ENCODE measurements around the gene BACE2.

Gene BACE2

GRCh38 chr21:41325138-41325912, 157.4 kb downstream of the BACE2 start:
- DNase-seq = no peak

DNA sequence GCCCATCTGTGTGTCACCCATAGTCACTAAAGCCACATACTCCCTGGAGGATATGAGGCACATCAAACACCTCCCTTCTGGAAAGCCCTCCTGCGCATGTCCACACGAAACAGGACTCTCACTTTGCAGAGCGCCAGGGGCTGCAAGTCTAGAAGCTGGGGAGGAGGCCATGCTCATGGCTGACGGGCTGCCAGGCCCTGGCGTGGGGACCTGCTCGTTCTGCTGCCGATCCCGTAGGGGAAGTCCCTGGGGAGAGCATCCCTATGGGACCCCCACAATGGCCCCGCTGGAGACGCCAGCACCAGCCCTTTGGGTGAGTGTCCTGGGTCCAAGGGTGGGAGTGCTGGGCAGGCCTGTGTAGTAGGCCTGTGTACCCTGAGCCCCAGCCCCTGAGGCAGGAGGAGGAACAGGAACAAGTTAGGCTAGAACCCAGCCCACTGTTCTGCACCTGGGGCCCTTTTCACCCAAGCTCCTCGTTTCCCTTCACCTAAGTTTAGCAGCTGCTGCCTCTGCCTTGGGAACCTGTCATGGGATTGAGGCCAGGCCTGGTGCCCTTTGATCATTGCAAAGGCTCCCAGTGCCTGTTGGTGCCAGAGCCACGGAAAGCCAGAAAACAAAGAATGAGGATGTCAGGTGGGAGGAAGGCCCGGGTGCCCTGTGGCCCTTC, 158.6 kb downstream of the BACE2 start:
- DNase-seq = no peak

DNA sequence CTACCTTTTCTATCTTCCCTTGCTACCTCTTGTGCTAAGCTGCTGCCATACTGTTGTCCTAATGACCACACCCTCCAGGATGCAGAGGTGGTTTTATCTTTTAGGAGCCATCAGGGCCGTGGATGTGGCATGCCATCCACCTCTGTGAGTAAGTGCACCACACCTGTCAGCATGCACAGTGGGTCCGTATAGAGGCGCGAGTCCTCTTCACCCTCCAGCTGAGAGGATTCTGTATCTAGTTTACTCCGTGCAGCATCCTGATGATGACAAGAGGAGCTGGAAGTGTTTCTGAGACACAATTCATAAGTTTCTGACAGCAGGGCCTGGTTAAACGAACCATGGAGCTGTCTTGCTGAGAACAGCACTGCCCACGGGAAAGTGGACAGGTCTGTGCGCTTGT, 159.8 kb downstream of the BACE2 start:
- no peak for DNase-seq

DNA sequence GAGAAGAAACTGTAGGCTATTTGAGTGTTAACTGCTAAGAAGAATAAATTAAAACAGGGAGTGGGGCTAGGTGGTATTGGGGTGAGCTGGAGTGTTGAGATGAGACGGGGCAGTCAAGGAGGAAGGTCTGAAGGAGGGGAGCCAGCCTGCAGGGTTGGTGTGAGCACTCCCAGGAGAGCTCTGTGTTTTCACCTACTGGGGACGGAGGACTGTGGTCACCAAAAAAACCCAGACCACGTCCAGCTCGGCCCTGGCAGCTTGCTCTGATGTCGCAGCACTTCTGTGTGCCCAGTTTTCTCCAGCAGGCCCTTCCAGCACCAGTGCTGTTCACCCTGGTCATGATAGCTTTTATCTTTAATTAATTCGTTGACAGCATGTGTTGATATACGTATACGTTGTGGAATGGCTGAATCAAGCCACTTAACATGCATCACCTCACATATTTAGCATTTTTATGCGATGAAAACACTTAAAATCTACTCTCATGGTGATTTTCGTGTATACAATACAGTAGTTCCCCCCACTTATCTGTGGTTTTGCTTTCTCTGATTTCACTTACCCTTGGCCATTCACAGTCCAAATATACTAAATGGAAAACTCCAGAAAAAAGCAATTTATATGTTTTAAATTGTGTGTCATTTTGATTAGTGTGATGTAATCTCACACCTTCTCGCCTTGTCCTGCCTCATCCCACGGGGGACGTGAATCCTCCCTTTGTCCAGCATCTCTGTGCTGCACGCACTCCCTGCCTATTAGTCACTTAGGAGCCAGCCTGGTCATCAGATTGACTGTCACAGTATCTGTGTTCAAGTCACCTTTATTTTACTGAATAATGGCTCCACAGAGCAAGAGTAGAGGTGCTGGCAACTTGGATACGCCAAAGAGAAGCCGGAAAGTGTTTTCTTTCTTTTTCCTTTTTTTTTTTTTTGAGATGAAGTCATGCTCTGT, 161.0 kb downstream of the BACE2 start:
- no peak for DNase-seq

Measured in CD4-positive, alpha-beta T cell treated with Interferon alpha-2 for 1 hour (primary cell).